GM23248 (cell line): Measurements from ENCODE around the gene TVP23A.

Experiments
- EZH2 ChIP-seq: fragments of 200-600 bp; sonication (generic); IDR thresholded peaks from 2 replicates; pipeline ENCODE4 v1.6.1; 2018; ENCODE audit warnings: antibody characterized with exemption, mild to moderate bottlenecking; ENCODE audit not compliant: insufficient read depth, poor library complexity, severe bottlenecking
- EZH2phosphoT487 ChIP-seq: fragments of 200-600 bp; sonication (generic); IDR thresholded peaks from 2 replicates; pipeline ENCODE4 v1.6.1; 2018; ENCODE audit warnings: antibody characterized with exemption, moderate library complexity, mild to moderate bottlenecking, low read depth; ENCODE audit not compliant: insufficient read depth

- TF ChIP-seq EZH2 (no peak), EZH2phosphoT487 (no peak)
These were observed 62.0 kb downstream of the TVP23A start for GRCh38 chr16:10756574-10756973.
